ENCODE results near the gene SRSF9. TPM values are rescaled to one million over a fixed set of nuclear protein-coding genes. Genes with fewer than 3 reads are reported as not detected.
A peak's percentile ranks its signal among the peaks of the same experiment; 100 is the strongest.

Gene SRSF9
- total RNA-seq, 1 donor from 2014 or later = 113 TPM

DNA sequence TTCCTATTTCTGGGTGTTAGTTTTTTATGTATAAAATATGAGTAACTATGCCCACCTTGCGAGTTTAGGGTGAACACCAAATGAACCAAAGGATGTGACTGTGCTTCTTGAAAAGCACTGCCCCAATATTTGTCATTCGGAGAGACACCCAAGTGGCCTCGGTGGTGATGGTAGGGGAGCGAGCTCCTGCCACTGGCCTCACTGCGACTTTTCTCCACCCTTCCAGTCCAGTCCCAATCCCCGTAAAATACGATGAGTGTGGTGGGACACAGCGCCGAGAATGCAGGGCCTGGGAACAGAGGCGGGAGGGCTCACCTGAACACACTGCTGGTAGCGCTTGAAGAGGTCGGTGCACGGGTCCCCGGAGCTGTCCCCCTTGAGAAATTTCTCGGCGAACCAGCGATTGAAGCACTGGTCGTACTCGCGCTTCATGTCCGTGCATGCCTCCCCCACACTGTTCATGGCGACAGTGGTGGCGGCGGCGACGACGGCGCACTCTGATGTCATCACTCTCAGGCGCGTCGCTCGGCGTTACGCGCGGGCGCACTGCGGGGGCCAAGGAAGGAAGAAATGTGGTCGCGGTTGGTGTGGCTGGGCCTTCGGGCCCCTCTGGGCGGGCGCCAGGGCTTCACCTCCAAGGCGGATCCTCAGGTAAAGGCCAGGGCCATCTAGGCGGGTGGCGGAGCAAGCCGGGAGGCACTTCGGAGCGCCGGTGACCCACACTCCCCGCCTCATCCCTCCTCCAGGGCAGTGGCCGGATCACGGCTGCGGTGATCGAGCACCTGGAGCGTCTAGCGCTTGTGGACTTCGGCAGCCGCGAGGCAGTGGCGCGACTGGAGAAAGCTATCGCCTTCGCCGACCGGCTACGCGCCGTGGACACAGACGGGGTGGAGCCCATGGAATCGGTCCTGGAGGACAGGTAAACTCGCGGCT is 23.4 kb downstream of the SRSF9 start, which contains the start of the genes GATC and TRIAP1:
TSS of gene GATC (plus strand) at position 534 of the 933 bp plus-strand sequence. CDS start at position 571, 37 bp downstream.
TSS of gene TRIAP1 (minus strand) at position 474 of the 933 bp plus-strand sequence. CDS start at position 462, 12 bp downstream.
- peaks cover 39% of the 10 kb centered on the region for H3K4me1 Mint-ChIP-seq (ENCODE audit: low read depth)
- H3K27ac Mint-ChIP-seq (ENCODE audit: unreplicated experiment) = peak within 1 kb of the TSS; percentile 98
- H3K4me3 Mint-ChIP-seq (ENCODE audit: unreplicated experiment) = peak within 1 kb of the TSS; percentile 89
- no peaks in the 10 kb centered on the region for H3K27me3 Mint-ChIP-seq (ENCODE audit: low read depth)
- H3K9me3 Mint-ChIP-seq (ENCODE audit: low read depth) = no peaks in the 10 kb centered on the region
- peaks cover 9% of the 10 kb centered on the region for H3K36me3 Mint-ChIP-seq (ENCODE audit: low read depth)
- peak; percentile 93 for DNase-seq (ENCODE audit: low spot score)
- TF ChIP-seq, protein P1, sequence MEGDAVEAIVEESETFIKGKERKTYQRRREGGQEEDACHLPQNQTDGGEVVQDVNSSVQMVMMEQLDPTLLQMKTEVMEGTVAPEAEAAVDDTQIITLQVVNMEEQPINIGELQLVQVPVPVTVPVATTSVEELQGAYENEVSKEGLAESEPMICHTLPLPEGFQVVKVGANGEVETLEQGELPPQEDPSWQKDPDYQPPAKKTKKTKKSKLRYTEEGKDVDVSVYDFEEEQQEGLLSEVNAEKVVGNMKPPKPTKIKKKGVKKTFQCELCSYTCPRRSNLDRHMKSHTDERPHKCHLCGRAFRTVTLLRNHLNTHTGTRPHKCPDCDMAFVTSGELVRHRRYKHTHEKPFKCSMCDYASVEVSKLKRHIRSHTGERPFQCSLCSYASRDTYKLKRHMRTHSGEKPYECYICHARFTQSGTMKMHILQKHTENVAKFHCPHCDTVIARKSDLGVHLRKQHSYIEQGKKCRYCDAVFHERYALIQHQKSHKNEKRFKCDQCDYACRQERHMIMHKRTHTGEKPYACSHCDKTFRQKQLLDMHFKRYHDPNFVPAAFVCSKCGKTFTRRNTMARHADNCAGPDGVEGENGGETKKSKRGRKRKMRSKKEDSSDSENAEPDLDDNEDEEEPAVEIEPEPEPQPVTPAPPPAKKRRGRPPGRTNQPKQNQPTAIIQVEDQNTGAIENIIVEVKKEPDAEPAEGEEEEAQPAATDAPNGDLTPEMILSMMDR (IDR thresholded peaks at IDR 0.05) = no peak

DNA sequence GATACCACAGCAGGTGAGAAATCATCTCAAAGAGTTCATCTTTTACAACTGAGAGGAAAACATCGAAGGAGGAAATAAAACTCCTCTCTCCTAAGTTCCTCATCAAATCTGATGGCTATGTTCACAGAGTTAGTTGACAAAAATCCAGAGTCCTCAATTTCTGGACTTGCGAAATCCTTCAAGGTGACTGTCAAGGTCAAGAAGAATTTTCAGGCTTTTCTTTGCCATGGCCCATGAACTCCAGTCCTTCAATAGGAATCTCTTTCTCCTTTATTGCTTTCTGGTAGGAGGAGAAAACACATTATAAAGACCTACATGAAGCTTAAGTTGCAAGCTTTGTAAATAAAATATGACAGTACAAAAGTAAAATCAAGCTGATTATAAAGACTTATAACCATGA is 24.9 kb downstream of the SRSF9 start:
- Mint-ChIP-seq H3K36me3 (ENCODE audit: low read depth) (peaks cover 8% of the 10 kb centered on the region), H3K9me3 (ENCODE audit: low read depth) (no peaks in the 10 kb centered on the region), H3K4me3 (ENCODE audit: unreplicated experiment) (peak overlapping the region; percentile 89), H3K27ac (ENCODE audit: unreplicated experiment) (peak overlapping the region; percentile 98), H3K4me1 (ENCODE audit: low read depth) (peaks cover 41% of the 10 kb centered on the region), H3K27me3 (ENCODE audit: low read depth) (no peaks in the 10 kb centered on the region)
- TF ChIP-seq, protein P1 (IDR thresholded peaks at IDR 0.05) = no peak
- DNase-seq (ENCODE audit: low spot score) = no peak

DNA sequence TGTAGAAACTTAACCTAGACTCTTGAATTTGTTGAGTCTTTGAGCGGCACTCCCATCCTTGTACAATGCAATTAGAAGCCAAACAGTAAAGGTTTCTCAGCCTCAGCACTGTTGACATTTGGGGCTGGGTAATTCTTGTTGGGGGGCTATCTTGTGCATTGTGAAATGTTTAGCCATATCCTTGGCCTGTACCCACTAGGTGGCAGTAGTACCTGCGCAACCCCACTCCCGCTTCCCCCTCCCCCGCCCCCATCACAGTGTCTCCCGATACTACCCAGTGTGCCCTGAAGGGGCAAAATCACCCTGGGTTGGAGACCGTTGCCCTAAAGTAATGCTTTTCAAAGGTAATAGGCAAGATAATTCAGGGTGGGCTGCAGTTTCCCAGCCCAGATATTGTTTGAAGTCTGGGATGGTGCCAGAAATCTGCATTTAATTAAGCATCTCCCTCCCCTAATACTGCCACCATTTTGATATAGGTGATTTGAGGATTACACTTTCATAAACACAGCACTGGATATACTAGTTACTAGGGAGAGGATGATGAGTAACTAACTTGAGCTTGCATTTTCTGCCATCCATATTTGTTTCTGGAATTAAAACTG is 29.8 kb downstream of the SRSF9 start:
- Mint-ChIP-seq H3K27me3 (ENCODE audit: low read depth) (no peaks in the 10 kb centered on the region), H3K4me3 (ENCODE audit: unreplicated experiment) (no peak overlapping the region), H3K4me1 (ENCODE audit: low read depth) (peaks cover 34% of the 10 kb centered on the region), H3K9me3 (ENCODE audit: low read depth) (no peaks in the 10 kb centered on the region), H3K27ac (ENCODE audit: unreplicated experiment) (no peak overlapping the region), H3K36me3 (ENCODE audit: low read depth) (peaks cover 5% of the 10 kb centered on the region)
- DNase-seq (ENCODE audit: low spot score) = peak; percentile 22
- TF ChIP-seq, protein P1 (IDR thresholded peaks at IDR 0.05) = peak; percentile 85

DNA sequence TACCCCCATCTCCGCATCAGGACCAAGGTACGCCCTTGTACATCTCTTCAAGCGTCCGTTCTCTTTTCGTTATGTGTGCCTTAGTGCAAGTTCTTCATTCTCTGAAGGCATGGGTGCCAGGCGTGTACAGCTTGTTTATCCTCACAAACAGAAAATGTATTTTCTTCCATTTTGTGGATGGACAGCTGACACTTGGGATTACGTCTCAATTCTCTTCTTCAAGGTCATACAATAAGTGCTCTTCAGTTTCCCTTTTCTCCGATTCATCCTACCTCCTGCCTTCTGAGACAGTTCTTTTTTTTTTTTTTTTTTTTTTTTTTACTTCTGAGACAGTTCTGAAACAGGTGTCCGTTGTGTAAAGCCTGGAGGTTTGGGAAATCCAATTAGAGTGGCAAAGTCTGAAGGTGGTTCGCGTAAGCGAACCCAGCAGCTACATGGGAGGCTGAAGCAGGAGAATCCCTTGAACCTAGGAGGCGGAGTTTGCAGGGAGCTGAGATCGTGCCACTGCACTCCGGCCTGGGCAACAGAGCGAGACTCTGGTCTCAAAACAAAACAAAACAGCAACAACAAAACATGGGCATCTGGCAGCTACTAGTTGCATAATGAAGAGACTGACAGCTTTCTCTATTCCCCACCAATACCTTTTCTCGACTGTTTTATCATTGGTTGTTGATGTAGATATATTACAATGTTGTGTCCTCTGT is 30.9 kb downstream of the SRSF9 start:
- Mint-ChIP-seq H3K4me3 (ENCODE audit: unreplicated experiment) (peak overlapping the region; percentile 90), H3K9me3 (ENCODE audit: low read depth) (no peaks in the 10 kb centered on the region), H3K27me3 (ENCODE audit: low read depth) (no peaks in the 10 kb centered on the region), H3K36me3 (ENCODE audit: low read depth) (peaks cover 5% of the 10 kb centered on the region), H3K27ac (ENCODE audit: unreplicated experiment) (peak overlapping the region; percentile 76), H3K4me1 (ENCODE audit: low read depth) (peaks cover 25% of the 10 kb centered on the region)
- TF ChIP-seq, protein P1 (IDR thresholded peaks at IDR 0.05) = no peak
- peak; percentile 17 for DNase-seq (ENCODE audit: low spot score)
